ENCODE measurements around the gene NMRK2.
"Not testable (repeated sequence)": the region's sequence is repeated elsewhere in the genome, so short reads cannot be mapped to it uniquely, and the experiment has no call there.

NMRK2 gene

GRCh38 chr19:3949997-3950859, 17.4 kb downstream of the NMRK2 start:
- Histone ChIP-seq H3K4me1 (ENCODE audit: control insufficient read depth, low read length) (peaks cover 4% of the 10 kb centered on the region), H3K4me3 (ENCODE audit: low read length) (no peak overlapping the region), H3F3A (ENCODE audit: control insufficient read depth, insufficient read depth) (no peaks in the 10 kb centered on the region), H3K4me2 (ENCODE audit: low read length) (no peak overlapping the region), H3K36me3 (ENCODE audit: control insufficient read depth, low read length) (no peaks in the 10 kb centered on the region), H3K27me3 (ENCODE audit: control insufficient read depth, low read length) (no peaks in the 10 kb centered on the region), H3K79me2 (ENCODE audit: control insufficient read depth, low read length) (no peaks in the 10 kb centered on the region), H4K20me1 (ENCODE audit: control insufficient read depth, insufficient read depth, low read depth, low read length) (no peaks in the 10 kb centered on the region), H3K9me3 (ENCODE audit: control insufficient read depth, insufficient read depth, low read length) (no peaks in the 10 kb centered on the region), H3K27ac (ENCODE audit: low read depth, low read length) (no peak overlapping the region), H3K9me2 (replicated peaks; ENCODE audit: control insufficient read depth, low read length) (no peaks in the 10 kb centered on the region)
- TF ChIP-seq EZH2phosphoT487 (IDR thresholded peaks at IDR 0.05; ENCODE audit: borderline replicate concordance, low read length), result no peak

GRCh38 chr19:3950871-3951861, 18.3 kb downstream of the NMRK2 start:
- H3K4me2 ChIP-seq (ENCODE audit: low read length), result no peak overlapping the region
- H3K9me3 ChIP-seq (ENCODE audit: control insufficient read depth, insufficient read depth, low read length), result no peaks in the 10 kb centered on the region
- H4K20me1 ChIP-seq (ENCODE audit: control insufficient read depth, insufficient read depth, low read depth, low read length), result no peaks in the 10 kb centered on the region
- no peaks in the 10 kb centered on the region for H3K9me2 ChIP-seq (replicated peaks; ENCODE audit: control insufficient read depth, low read length)
- H3K27me3 ChIP-seq (ENCODE audit: control insufficient read depth, low read length), result no peaks in the 10 kb centered on the region
- H3F3A ChIP-seq (ENCODE audit: control insufficient read depth, insufficient read depth), result no peaks in the 10 kb centered on the region
- H3K4me1 ChIP-seq (ENCODE audit: control insufficient read depth, low read length), result peaks cover 4% of the 10 kb centered on the region
- H3K27ac ChIP-seq (ENCODE audit: low read depth, low read length), result no peak overlapping the region
- no peak overlapping the region for H3K4me3 ChIP-seq (ENCODE audit: low read length)
- TF ChIP-seq EZH2phosphoT487 (IDR thresholded peaks at IDR 0.05; ENCODE audit: borderline replicate concordance, low read length) (no peak), CTCF (IDR thresholded peaks at IDR 0.05; ENCODE audit: low read depth, low read length, poor library complexity, severe bottlenecking) (no peak)
- H3K79me2 ChIP-seq (ENCODE audit: control insufficient read depth, low read length), result no peaks in the 10 kb centered on the region
- no peaks in the 10 kb centered on the region for H3K36me3 ChIP-seq (ENCODE audit: control insufficient read depth, low read length)

GRCh38 chr19:3952755-3953276, 19.9 kb downstream of the NMRK2 start:
- H3K9me2 ChIP-seq (replicated peaks; ENCODE audit: control insufficient read depth, low read length); H4K20me1 ChIP-seq (ENCODE audit: control insufficient read depth, insufficient read depth, low read depth, low read length); H3K4me1 ChIP-seq (ENCODE audit: control insufficient read depth, low read length); H3K9me3 ChIP-seq (ENCODE audit: control insufficient read depth, insufficient read depth, low read length); H3F3A ChIP-seq (ENCODE audit: control insufficient read depth, insufficient read depth); H3K27ac ChIP-seq (ENCODE audit: low read depth, low read length); H3K4me2 ChIP-seq (ENCODE audit: low read length); H3K4me3 ChIP-seq (ENCODE audit: low read length); H3K27me3 ChIP-seq (ENCODE audit: control insufficient read depth, low read length); H3K79me2 ChIP-seq (ENCODE audit: control insufficient read depth, low read length); H3K36me3 ChIP-seq (ENCODE audit: control insufficient read depth, low read length): not testable (repeated sequence)

- no peaks in the 10 kb centered on the region for H4K20me1 ChIP-seq (ENCODE audit: control insufficient read depth, insufficient read depth, low read depth, low read length)
- H3K4me1 ChIP-seq (ENCODE audit: control insufficient read depth, low read length), result peaks cover 4% of the 10 kb centered on the region
- no peaks in the 10 kb centered on the region for H3K79me2 ChIP-seq (ENCODE audit: control insufficient read depth, low read length)
- H3K27ac ChIP-seq (ENCODE audit: low read depth, low read length), result no peak overlapping the region
- no peaks in the 10 kb centered on the region for H3K9me3 ChIP-seq (ENCODE audit: control insufficient read depth, insufficient read depth, low read length)
- TF ChIP-seq EZH2phosphoT487 (IDR thresholded peaks at IDR 0.05; ENCODE audit: borderline replicate concordance, low read length) (no peak), CTCF (IDR thresholded peaks at IDR 0.05; ENCODE audit: low read depth, low read length, poor library complexity, severe bottlenecking) (no peak)
- no peaks in the 10 kb centered on the region for H3K27me3 ChIP-seq (ENCODE audit: control insufficient read depth, low read length)
- H3K4me3 ChIP-seq (ENCODE audit: low read length), result no peak overlapping the region
- H3K36me3 ChIP-seq (ENCODE audit: control insufficient read depth, low read length), result peaks cover 4% of the 10 kb centered on the region
- H3K4me2 ChIP-seq (ENCODE audit: low read length), result no peak overlapping the region
- H3F3A ChIP-seq (ENCODE audit: control insufficient read depth, insufficient read depth), result no peaks in the 10 kb centered on the region
- no peaks in the 10 kb centered on the region for H3K9me2 ChIP-seq (replicated peaks; ENCODE audit: control insufficient read depth, low read length)
Observed at GRCh38 chr19:3954107-3954506, 21.2 kb downstream of the NMRK2 start.

GRCh38 chr19:3955276-3955675, 22.4 kb downstream of the NMRK2 start:
- H3K9me3 ChIP-seq (ENCODE audit: control insufficient read depth, insufficient read depth, low read length); H3K27me3 ChIP-seq (ENCODE audit: control insufficient read depth, low read length); H3K4me2 ChIP-seq (ENCODE audit: low read length); H3F3A ChIP-seq (ENCODE audit: control insufficient read depth, insufficient read depth); H3K27ac ChIP-seq (ENCODE audit: low read depth, low read length); H3K9me2 ChIP-seq (replicated peaks; ENCODE audit: control insufficient read depth, low read length); H3K36me3 ChIP-seq (ENCODE audit: control insufficient read depth, low read length); H4K20me1 ChIP-seq (ENCODE audit: control insufficient read depth, insufficient read depth, low read depth, low read length); H3K4me3 ChIP-seq (ENCODE audit: low read length); H3K4me1 ChIP-seq (ENCODE audit: control insufficient read depth, low read length); H3K79me2 ChIP-seq (ENCODE audit: control insufficient read depth, low read length): not testable (repeated sequence)

Data from DOHH2 (cell line).